Left cardiac atrium (tissue), 4 donors: ENCODE data around the gene TCERG1. TPM values are rescaled to one million over a fixed set of nuclear protein-coding genes. Genes with fewer than 3 reads are reported as not detected.

Experiments used
- ATAC-seq, 2 donors: fragments of 200-7000 bp; cut with Tn5 transposase; one replicate each; pipeline ENCODE4 v1.9.1; 2020; ENCODE audit warnings: mild to moderate bottlenecking in 2 of 2, moderate library complexity in 2 of 2
- DNase-seq: peaks from one replicate; pipeline ENCODE4 v3.0.0-alpha.2; 2020
- intact Hi-C, 2 donors: fragments of 100-400 bp; cut with DNase I; formaldehyde crosslinking; loops; one replicate each; pipeline versions ENCODE4 v1.14.1 to v1.15.1; 2022 to 2023
- long read RNA-seq: library from polyadenylated mRNA; unstranded; transcript quantifications from one replicate; pipeline ENCODE4 v2.0.0, GENCODE V29; 2021
- total RNA-seq, 2 donors: library from RNA; stranded (reverse); fragmentation: NEBNext Ultra II Directional; extraction: Animal tissue kit (Norgen Biotek cat#: 25700); gene quantifications; one replicate each; pipeline ENCODE4 v1.2.1, GENCODE V29; 2021
- donor health status: DM: no; HTN: yes; CAD: no.
- donor health status: DM: no; HTN: yes; CAD: no; lungs with severe emphysema.
- donor health status: DM: yes; HTN: yes; CAD: no.
- donor health status: Dilated cardiomyopathy.

Gene TCERG1
- 10 to 100 TPM; 16.7 to 33.5 TPM for total RNA-seq
- long read RNA-seq, partial matches to known transcripts, result 9 of 12 reads
- long read RNA-seq, other reads (novel, unspliced or antisense), result 2 of 12 reads

- intact Hi-C loops, result no loop called here
- ATAC-seq (peak; percentile 97 to 98), DNase-seq (peak; percentile 100)
These were observed at the start of gene TCERG1 for GRCh38 chr5:146446861-146447733. Gene TCERG1 (plus strand): TSS chr5:146447333. CDS start chr5:146447350, 17 bp downstream.

- intact Hi-C loops, result no loop called here
- ATAC-seq (no peak), DNase-seq (no peak)
These were observed 48.3 kb upstream of the TCERG1 start for GRCh38 chr5:146398826-146399225.

- intact Hi-C loops, result no loop called here
- no peak for DNase-seq
- no peak for ATAC-seq
These were observed 47.7 kb upstream of the TCERG1 start for GRCh38 chr5:146399481-146399880.

- DNase-seq (no peak), ATAC-seq (no peak)
- intact Hi-C loops, result no loop called here
These were observed 46.9 kb upstream of the TCERG1 start for GRCh38 chr5:146400201-146400600.

GRCh38 chr5:146401021-146401420 is 46.1 kb upstream of the TCERG1 start:
- intact Hi-C loops, result no loop called here
- ATAC-seq, result no peak
- no peak for DNase-seq

GRCh38 chr5:146402949-146403348 is 44.2 kb upstream of the TCERG1 start:
- no peak for DNase-seq
- intact Hi-C loops, result no loop called here
- ATAC-seq, result no peak

GRCh38 chr5:146409054-146409671 is 38.0 kb upstream of the TCERG1 start:
- DNase-seq, result no peak
- intact Hi-C loops, result no loop called here
- no peak for ATAC-seq

GRCh38 chr5:146410272-146410671 is 36.9 kb upstream of the TCERG1 start:
- DNase-seq (no peak), ATAC-seq (no peak)
- intact Hi-C loops, result no loop called here

GRCh38 chr5:146419696-146420095 is 27.4 kb upstream of the TCERG1 start:
- intact Hi-C loops, result no loop called here
- ATAC-seq, result no peak

GRCh38 chr5:146425023-146425422 is 22.1 kb upstream of the TCERG1 start:
- intact Hi-C loops, result loop anchor here in 1 of 2 donors (5.0 kb wide), 1 partner anchor 133 kb away; no protein-coding TSS in a partner anchor
- ATAC-seq, result no peak
- no peak for DNase-seq

More at GRCh38 chr5:146419696-146420095, 27.4 kb upstream of the TCERG1 start:
- no peak for DNase-seq

GRCh38 chr5:146426305-146426704 is 20.8 kb upstream of the TCERG1 start:
- no peak for ATAC-seq
- intact Hi-C loops, result loop anchor here in 1 of 2 donors (5.0 kb wide), 1 partner anchor 134 kb away; no protein-coding TSS in a partner anchor
- no peak for DNase-seq

- intact Hi-C loops, result loop anchor here (1.0 to 5.0 kb wide), 2 partner anchors 135 to 136 kb away; no protein-coding TSS in a partner anchor
- peak; percentile 50 to 67 for ATAC-seq
These were observed 20.1 kb upstream of the TCERG1 start for GRCh38 chr5:146426853-146427618.

GRCh38 chr5:146427619-146427997 is 19.5 kb upstream of the TCERG1 start:
- intact Hi-C loops, result loop anchor here (1.0 to 5.0 kb wide), 2 partner anchors 135 to 136 kb away; no protein-coding TSS in a partner anchor
- ATAC-seq (no peak), DNase-seq (no peak)

More at GRCh38 chr5:146426853-146427618, 20.1 kb upstream of the TCERG1 start:
- DNase-seq, result no peak

GRCh38 chr5:146428658-146429057 is 18.5 kb upstream of the TCERG1 start:
- intact Hi-C loops, result loop anchor here in 1 of 2 donors (5.0 kb wide), 1 partner anchor 136 kb away; no protein-coding TSS in a partner anchor
- no peak for DNase-seq
- ATAC-seq, result no peak

- DNase-seq (no peak), ATAC-seq (no peak)
- intact Hi-C loops, result no loop called here
These were observed 6.8 kb upstream of the TCERG1 start for GRCh38 chr5:146440353-146440752.

- intact Hi-C loops, result no loop called here
- DNase-seq, result no peak
- ATAC-seq, result no peak
These were observed 6.2 kb upstream of the TCERG1 start for GRCh38 chr5:146440870-146441495.

GRCh38 chr5:146441896-146442295 is 5.2 kb upstream of the TCERG1 start:
- intact Hi-C loops, result no loop called here
- no peak for ATAC-seq

GRCh38 chr5:146447734-146448380 is 724 bp downstream of the TCERG1 start:
- ATAC-seq (peak in 1 of 2 donors; percentile 61), DNase-seq (no peak)
- intact Hi-C loops, result no loop called here

More at GRCh38 chr5:146441896-146442295, 5.2 kb upstream of the TCERG1 start:
- DNase-seq, result no peak
